ENCODE data around the gene TBC1D2B.

Gene TBC1D2B

DNA sequence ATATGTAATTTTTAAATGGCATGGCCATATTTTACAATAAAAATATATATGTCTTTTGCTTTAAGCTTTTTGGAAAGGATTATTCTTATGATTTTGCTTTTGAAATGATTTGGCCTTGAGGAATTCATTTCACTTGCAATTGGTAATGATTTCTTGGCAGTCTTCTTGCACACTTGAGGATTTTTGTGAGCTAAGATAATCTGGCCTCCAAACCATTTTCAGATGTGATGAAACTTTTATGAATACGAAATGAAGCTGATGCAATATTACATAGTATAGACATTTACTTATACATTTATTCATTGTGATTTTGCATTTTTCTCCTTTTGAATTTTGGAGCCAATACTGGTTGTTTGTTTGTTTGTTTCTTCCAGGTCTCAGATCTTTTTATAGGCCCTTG lies 8.4 kb upstream of the TBC1D2B start:
- H3K4me2 ChIP-seq (ENCODE audit: low read depth, low read length, poor library complexity, severe bottlenecking) = no peak overlapping the region
- no peaks in the 10 kb centered on the region for H3K36me3 ChIP-seq (ENCODE audit: low read length)
- no peak overlapping the region for H3K27ac ChIP-seq (ENCODE audit: low read depth, low read length)
- H3K9me3 ChIP-seq (ENCODE audit: insufficient read depth, low read length) = no peaks in the 10 kb centered on the region
- H3K27me3 ChIP-seq (ENCODE audit: low read length) = peaks cover 3% of the 10 kb centered on the region; the same call in 1 of the 2 replicates
- H3F3A ChIP-seq (ENCODE audit: insufficient read depth) = no peaks in the 10 kb centered on the region
- H3K79me2 ChIP-seq (ENCODE audit: insufficient read depth, low read length) = no peaks in the 10 kb centered on the region
- no peak overlapping the region for H2AFZ ChIP-seq (ENCODE audit: low read depth, low read length, severe bottlenecking)
- H3K9ac ChIP-seq (ENCODE audit: low read length) = no peak overlapping the region
- no peaks in the 10 kb centered on the region for H4K20me1 ChIP-seq (ENCODE audit: low read depth, low read length)
- no peak overlapping the region for H3K4me3 ChIP-seq (ENCODE audit: insufficient read depth, low read length, poor library complexity, severe bottlenecking)
- no peaks in the 10 kb centered on the region for H3K9me2 ChIP-seq (replicated peaks; ENCODE audit: insufficient read depth, low read length)
- no peak for TF ChIP-seq EZH2phosphoT487 (conservative IDR thresholded peaks at IDR 0.05; ENCODE audit: low read length)
- TF ChIP-seq, protein P1, sequence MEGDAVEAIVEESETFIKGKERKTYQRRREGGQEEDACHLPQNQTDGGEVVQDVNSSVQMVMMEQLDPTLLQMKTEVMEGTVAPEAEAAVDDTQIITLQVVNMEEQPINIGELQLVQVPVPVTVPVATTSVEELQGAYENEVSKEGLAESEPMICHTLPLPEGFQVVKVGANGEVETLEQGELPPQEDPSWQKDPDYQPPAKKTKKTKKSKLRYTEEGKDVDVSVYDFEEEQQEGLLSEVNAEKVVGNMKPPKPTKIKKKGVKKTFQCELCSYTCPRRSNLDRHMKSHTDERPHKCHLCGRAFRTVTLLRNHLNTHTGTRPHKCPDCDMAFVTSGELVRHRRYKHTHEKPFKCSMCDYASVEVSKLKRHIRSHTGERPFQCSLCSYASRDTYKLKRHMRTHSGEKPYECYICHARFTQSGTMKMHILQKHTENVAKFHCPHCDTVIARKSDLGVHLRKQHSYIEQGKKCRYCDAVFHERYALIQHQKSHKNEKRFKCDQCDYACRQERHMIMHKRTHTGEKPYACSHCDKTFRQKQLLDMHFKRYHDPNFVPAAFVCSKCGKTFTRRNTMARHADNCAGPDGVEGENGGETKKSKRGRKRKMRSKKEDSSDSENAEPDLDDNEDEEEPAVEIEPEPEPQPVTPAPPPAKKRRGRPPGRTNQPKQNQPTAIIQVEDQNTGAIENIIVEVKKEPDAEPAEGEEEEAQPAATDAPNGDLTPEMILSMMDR (IDR thresholded peaks at IDR 0.05; ENCODE audit: insufficient read depth, low read length, poor library complexity, severe bottlenecking) = no peak

DNA sequence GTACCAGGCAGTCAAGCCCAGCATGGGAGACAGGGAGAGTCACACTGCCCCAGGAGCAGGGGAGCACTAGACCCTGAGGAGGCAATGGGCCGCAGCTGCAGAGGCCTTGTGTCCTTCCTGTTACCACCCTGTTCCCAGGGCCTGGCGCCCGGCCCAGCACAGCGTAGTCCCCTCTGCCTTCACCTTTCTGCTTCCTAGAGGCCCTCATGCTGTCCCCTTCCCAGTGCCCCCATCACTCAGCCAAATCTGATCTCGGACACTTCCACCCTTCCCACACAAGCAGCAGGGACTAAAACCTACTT lies 6.9 kb upstream of the TBC1D2B start:
- H2AFZ ChIP-seq (ENCODE audit: low read depth, low read length, severe bottlenecking) = no peak overlapping the region
- no peak overlapping the region for H3K27ac ChIP-seq (ENCODE audit: low read depth, low read length)
- H3K9me3 ChIP-seq (ENCODE audit: insufficient read depth, low read length) = no peaks in the 10 kb centered on the region
- no peaks in the 10 kb centered on the region for H3K36me3 ChIP-seq (ENCODE audit: low read length)
- H3K79me2 ChIP-seq (ENCODE audit: insufficient read depth, low read length) = no peaks in the 10 kb centered on the region
- H3K4me2 ChIP-seq (ENCODE audit: low read depth, low read length, poor library complexity, severe bottlenecking) = no peak overlapping the region
- no peaks in the 10 kb centered on the region for H3K27me3 ChIP-seq (ENCODE audit: low read length)
- no peak for TF ChIP-seq EZH2phosphoT487 (conservative IDR thresholded peaks at IDR 0.05; ENCODE audit: low read length)
- TF ChIP-seq, protein P1 (IDR thresholded peaks at IDR 0.05; ENCODE audit: insufficient read depth, low read length, poor library complexity, severe bottlenecking) = no peak
- H4K20me1 ChIP-seq (ENCODE audit: low read depth, low read length) = no peaks in the 10 kb centered on the region
- no peak overlapping the region for H3K9ac ChIP-seq (ENCODE audit: low read length)
- H3F3A ChIP-seq (ENCODE audit: insufficient read depth) = no peaks in the 10 kb centered on the region
- no peaks in the 10 kb centered on the region for H3K9me2 ChIP-seq (replicated peaks; ENCODE audit: insufficient read depth, low read length)
- H3K4me3 ChIP-seq (ENCODE audit: insufficient read depth, low read length, poor library complexity, severe bottlenecking) = no peak overlapping the region

DNA sequence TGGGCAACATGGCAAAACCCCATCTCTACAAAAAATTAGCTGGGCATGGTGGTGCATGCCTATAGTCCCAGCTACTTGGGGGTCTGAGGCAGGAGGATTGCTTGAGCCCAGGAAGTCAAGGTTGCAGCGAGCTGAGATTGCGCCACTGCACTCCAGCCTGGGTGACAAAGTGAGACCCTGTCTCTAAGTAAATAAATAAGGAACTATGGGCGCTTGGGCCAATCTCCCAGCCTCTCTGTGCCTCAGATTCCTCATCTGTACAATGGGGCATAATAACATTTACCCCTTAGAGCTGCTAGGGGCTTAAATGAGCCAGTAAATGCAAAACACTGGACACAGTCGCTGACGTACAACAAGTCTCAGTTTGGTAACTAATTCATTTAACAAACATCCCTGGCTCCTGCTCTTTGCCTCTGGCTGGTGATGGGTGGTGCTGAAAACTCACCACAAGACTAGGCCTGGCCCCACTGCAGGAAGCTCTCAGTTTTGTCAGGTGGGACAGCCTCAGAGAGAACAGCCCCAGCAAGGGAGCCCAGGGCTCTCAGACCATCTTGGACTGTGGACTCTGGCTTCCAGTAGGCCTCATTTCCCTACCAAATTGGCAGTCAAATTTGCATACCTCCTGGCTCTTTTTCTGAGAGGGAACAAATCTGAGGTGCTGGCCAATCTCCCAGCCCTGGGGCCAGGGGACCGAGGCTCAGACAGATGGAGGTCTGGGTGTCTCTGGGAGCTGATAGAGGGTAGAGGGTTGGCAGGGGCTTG lies 6.4 kb upstream of the TBC1D2B start:
- no peak overlapping the region for H2AFZ ChIP-seq (ENCODE audit: low read depth, low read length, severe bottlenecking)
- no peaks in the 10 kb centered on the region for H3K79me2 ChIP-seq (ENCODE audit: insufficient read depth, low read length)
- no peaks in the 10 kb centered on the region for H3K9me3 ChIP-seq (ENCODE audit: insufficient read depth, low read length)
- H3K9me2 ChIP-seq (replicated peaks; ENCODE audit: insufficient read depth, low read length) = no peaks in the 10 kb centered on the region
- H3K27ac ChIP-seq (ENCODE audit: low read depth, low read length) = no peak overlapping the region
- H3K36me3 ChIP-seq (ENCODE audit: low read length) = no peaks in the 10 kb centered on the region
- H3K4me3 ChIP-seq (ENCODE audit: insufficient read depth, low read length, poor library complexity, severe bottlenecking) = no peak overlapping the region
- no peaks in the 10 kb centered on the region for H3F3A ChIP-seq (ENCODE audit: insufficient read depth)
- H4K20me1 ChIP-seq (ENCODE audit: low read depth, low read length) = no peaks in the 10 kb centered on the region
- no peak overlapping the region for H3K4me2 ChIP-seq (ENCODE audit: low read depth, low read length, poor library complexity, severe bottlenecking)
- TF ChIP-seq, protein P1 (IDR thresholded peaks at IDR 0.05; ENCODE audit: insufficient read depth, low read length, poor library complexity, severe bottlenecking) = no peak
- no peak for TF ChIP-seq EZH2phosphoT487 (conservative IDR thresholded peaks at IDR 0.05; ENCODE audit: low read length)
- H3K9ac ChIP-seq (ENCODE audit: low read length) = no peak overlapping the region
- H3K27me3 ChIP-seq (ENCODE audit: low read length) = no peaks in the 10 kb centered on the region

Data from SU-DHL-6 (cell line).